Measurements from ENCODE around the gene ZMYND15. TPM values are rescaled to one million over a fixed set of nuclear protein-coding genes. Genes with fewer than 3 reads are reported as not detected.

ZMYND15 gene
- total RNA-seq, 1 experiment from 2014 or later: 2.8 TPM

DNA sequence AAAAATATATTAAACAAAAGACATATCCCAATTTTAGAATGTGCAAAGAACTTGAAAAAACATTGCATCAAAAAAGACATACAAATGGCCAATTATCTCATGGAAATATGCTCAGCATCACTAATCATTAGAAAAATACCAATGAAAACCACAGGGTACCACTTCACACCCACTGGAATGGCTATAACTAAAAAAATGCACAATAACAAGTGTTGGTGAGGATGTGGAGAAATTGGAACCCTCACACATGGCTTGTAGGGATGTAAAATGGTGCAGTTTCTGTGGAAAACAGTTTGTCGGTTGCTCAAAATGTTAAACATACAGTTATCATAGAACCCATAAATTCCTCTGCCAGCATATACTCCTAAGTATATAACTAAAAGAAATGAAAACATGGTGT is 55.5 kb downstream of the ZMYND15 start:
- no TSS peak for BruUV-seq (replicated peaks)
- CTCF ChIA-PET: no interaction called here
- Histone ChIP-seq H3K79me2 (ENCODE audit: insufficient read depth, low read length) (peaks cover 19% of the 10 kb centered on the region), H3K27ac (ENCODE audit: low read depth, low read length) (peak overlapping the region; percentile 51), H3K27me3 (ENCODE audit: insufficient read depth, low read length) (no peaks in the 10 kb centered on the region), H3K4me3 (replicated peaks in 1 of 2; ENCODE audit: low read depth in 1 of 2, low read length in 2 of 2) (peak overlapping the region in 1 of 2 experiments; percentile 98; a peak in 1 of 4 replicates), H3K4me2 (ENCODE audit: low read length) (peak overlapping the region; percentile 76), H3K9me3 (ENCODE audit: control insufficient read depth in 1 of 2, insufficient read depth in 1 of 2, low read depth in 1 of 2, low read length in 2 of 2) (no peaks in the 10 kb centered on the region), H3K4me1 (ENCODE audit: control insufficient read depth in 1 of 2, insufficient read depth in 2 of 2, low read length in 2 of 2) (peaks cover 13 to 21% of the 10 kb centered on the region in 2 experiments), H3K9ac (ENCODE audit: low read length) (0 out of 2 replicates have a peak overlapping the region, but pooled peaks have one; percentile 95), H4K20me1 (ENCODE audit: insufficient read depth) (no peaks in the 10 kb centered on the region), H3K36me3 (ENCODE audit: control insufficient read depth in 1 of 2, insufficient read depth in 2 of 2, low read length in 2 of 2) (peaks cover 8 to 18% of the 10 kb centered on the region in 2 experiments), H3K9me2 (ENCODE audit: insufficient read depth) (no peaks in the 10 kb centered on the region), H2AFZ (ENCODE audit: low read depth, low read length, poor library complexity, severe bottlenecking) (peak overlapping the region; percentile 98)
- no peak for ATAC-seq
- RAD21 ChIA-PET (ENCODE audit: low non-redundant PET in 1 of 2, low total read pairs in 2 of 2, uncharacterized antibody in 2 of 2, unreplicated experiment in 2 of 2): no interaction called here
- intact Hi-C loops (cut with micrococcal nuclease): no loop called here
- POLR2A ChIA-PET: no interaction called here
- no peak for DNase-seq (ENCODE audit: low read depth, low spot score)
- TF ChIP-seq SIN3A (IDR thresholded peaks at IDR 0.05; ENCODE audit: low read depth): no peak
- no peak for TF ChIP-seq EGR1 (IDR thresholded peaks at IDR 0.05; ENCODE audit: low read depth)
- TF ChIP-seq EZH2phosphoT487 (IDR thresholded peaks at IDR 0.05; ENCODE audit: borderline replicate concordance): no peak
- TF ChIP-seq, protein P1, sequence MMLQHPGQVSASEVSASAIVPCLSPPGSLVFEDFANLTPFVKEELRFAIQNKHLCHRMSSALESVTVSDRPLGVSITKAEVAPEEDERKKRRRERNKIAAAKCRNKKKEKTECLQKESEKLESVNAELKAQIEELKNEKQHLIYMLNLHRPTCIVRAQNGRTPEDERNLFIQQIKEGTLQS (IDR thresholded peaks at IDR 0.05): no peak

Other genes starting within 250 kb of the ZMYND15 start
- gene SPNS2, start 241.0 kb upstream of the ZMYND15 start, total RNA-seq (2021; ENCODE audit: unreplicated experiment): 1.6 TPM
- 130 TPM for gene MYBBP1A, start 184.4 kb upstream of the ZMYND15 start, total RNA-seq (2021; ENCODE audit: unreplicated experiment)
- 0.10 TPM for gene GGT6, start 179.3 kb upstream of the ZMYND15 start, total RNA-seq (2021; ENCODE audit: unreplicated experiment)
- gene SMTNL2, start 155.3 kb upstream of the ZMYND15 start, total RNA-seq (2021; ENCODE audit: unreplicated experiment): 2.3 TPM
- gene ALOX15, start 98.2 kb upstream of the ZMYND15 start, total RNA-seq (2021; ENCODE audit: unreplicated experiment): 0.57 TPM
- 93.4 TPM for gene PELP1, start 35.7 kb upstream of the ZMYND15 start, total RNA-seq (2021; ENCODE audit: unreplicated experiment)
- 70.8 TPM for gene ARRB2, start 29.2 kb upstream of the ZMYND15 start, total RNA-seq (2021; ENCODE audit: unreplicated experiment)
- 13.7 TPM for gene MED11, start 8.4 kb upstream of the ZMYND15 start, total RNA-seq (2021; ENCODE audit: unreplicated experiment)
- 44.8 TPM for gene CXCL16, start 95 bp downstream of the ZMYND15 start, total RNA-seq (2021; ENCODE audit: unreplicated experiment)
- gene TM4SF5, start 32.1 kb downstream of the ZMYND15 start, total RNA-seq (2021; ENCODE audit: unreplicated experiment): not detected
- gene VMO1, start 46.5 kb downstream of the ZMYND15 start, total RNA-seq (2021; ENCODE audit: unreplicated experiment): 0.76 TPM
- not detected for gene GLTPD2, start 49.1 kb downstream of the ZMYND15 start, total RNA-seq (2021; ENCODE audit: unreplicated experiment)
- gene PSMB6, start 56.3 kb downstream of the ZMYND15 start, total RNA-seq (2021; ENCODE audit: unreplicated experiment): 221 TPM
- gene PLD2, start 67.3 kb downstream of the ZMYND15 start, total RNA-seq (2021; ENCODE audit: unreplicated experiment): 47.7 TPM
- gene MINK1, start 93.5 kb downstream of the ZMYND15 start, total RNA-seq (2021; ENCODE audit: unreplicated experiment): 85.2 TPM
- 1.7 TPM for gene C17orf107, start 159.7 kb downstream of the ZMYND15 start, total RNA-seq (2021; ENCODE audit: unreplicated experiment)
- 0.30 TPM for gene CHRNE, start 163.3 kb downstream of the ZMYND15 start, total RNA-seq (2021; ENCODE audit: unreplicated experiment)
- gene GP1BA, start 192.4 kb downstream of the ZMYND15 start, total RNA-seq (2021; ENCODE audit: unreplicated experiment): not detected
- gene SLC25A11, start 200.2 kb downstream of the ZMYND15 start, total RNA-seq (2021; ENCODE audit: unreplicated experiment): 75.1 TPM
- 105 TPM for gene RNF167, start 200.4 kb downstream of the ZMYND15 start, total RNA-seq (2021; ENCODE audit: unreplicated experiment)
- 1,213 TPM for gene PFN1, start 208.7 kb downstream of the ZMYND15 start, total RNA-seq (2021; ENCODE audit: unreplicated experiment)
- gene ENO3, start 211.3 kb downstream of the ZMYND15 start, total RNA-seq (2021; ENCODE audit: unreplicated experiment): 24.6 TPM
- 49.9 TPM for gene SPAG7, start 228.0 kb downstream of the ZMYND15 start, total RNA-seq (2021; ENCODE audit: unreplicated experiment)
- gene CAMTA2, start 247.8 kb downstream of the ZMYND15 start, total RNA-seq (2021; ENCODE audit: unreplicated experiment): 37.8 TPM